Activated CD8-positive, alpha-beta T cell treated with anti-CD3 and anti-CD28 coated beads, Interleukin-2, amount 10 ng/mL, durations not matched to agents 7 days and 5 days (primary cell): Measurements from ENCODE around the gene RHOT2. TPM values are rescaled to one million over a fixed set of nuclear protein-coding genes. Genes with fewer than 3 reads are reported as not detected.

Experiments used
- ATAC-seq: fragments of 150-1000 bp; cut with Tn5 transposase; one replicate; pipeline ENCODE4 v1.10.0; 2021; ENCODE audit warnings: moderate library complexity
- CTCF ChIA-PET: fragments of 350-600 bp; sonication (Branson Sonifier 250); formaldehyde crosslinking; loops from one replicate; lab custom pipeline; 2021; ENCODE audit warnings: antibody characterized with exemption; lab: Charles Lee
- POLR2A ChIA-PET: fragments of 350-600 bp; sonication (Branson Sonifier 250); formaldehyde crosslinking; loops from one replicate; lab custom pipeline; 2021; ENCODE audit warnings: antibody characterized with exemption; lab: Charles Lee
- DNase-seq: peaks from one replicate; pipeline ENCODE4 v3.0.0-alpha.2; 2020
- H3K27ac Mint-ChIP-seq: one replicate; pipeline ENCODE4 v1.8.0; 2021; ENCODE audit warnings: mild to moderate bottlenecking, mixed read lengths
- H3K27me3 Mint-ChIP-seq: one replicate; pipeline ENCODE4 v1.8.0; 2021; ENCODE audit warnings: low read depth, mixed read lengths
- H3K36me3 Mint-ChIP-seq: one replicate; pipeline ENCODE4 v1.8.0; 2021; ENCODE audit warnings: low read depth, mixed read lengths
- H3K4me1 Mint-ChIP-seq: one replicate; pipeline ENCODE4 v1.8.0; 2021; ENCODE audit warnings: low read depth, mixed read lengths
- H3K4me3 Mint-ChIP-seq: one replicate; pipeline ENCODE4 v1.8.0; 2021; ENCODE audit warnings: mild to moderate bottlenecking, mixed read lengths
- H3K9me3 Mint-ChIP-seq: one replicate; pipeline ENCODE4 v1.8.0; 2022; ENCODE audit warnings: mixed read lengths; ENCODE audit not compliant: insufficient read depth
- total RNA-seq, 2 experiments: library from RNA; stranded (reverse); gene quantifications; one replicate each; pipeline ENCODE4 v1.2.3, GENCODE V29; 2021

Gene RHOT2
- total RNA-seq, 2 experiments from 2014 or later, result 135 to 139 TPM

GRCh38 chr16:627454-628239, 40.3 kb upstream of the RHOT2 start:
- Mint-ChIP-seq H3K4me1 (no peaks in the 10 kb centered on the region), H3K4me3 (no peak overlapping the region), H3K9me3 (no peaks in the 10 kb centered on the region), H3K36me3 (no peaks in the 10 kb centered on the region), H3K27me3 (no peaks in the 10 kb centered on the region), H3K27ac (no peak overlapping the region)
- CTCF ChIA-PET, result no interaction called here
- DNase-seq, result no peak
- no peak for ATAC-seq
- POLR2A ChIA-PET, result no interaction called here

- no peak overlapping the region for H3K27ac Mint-ChIP-seq
- ChIA-PET CTCF (no interaction called here), POLR2A (no interaction called here)
- no peaks in the 10 kb centered on the region for H3K4me1 Mint-ChIP-seq
- H3K9me3 Mint-ChIP-seq, result no peaks in the 10 kb centered on the region
- H3K4me3 Mint-ChIP-seq, result no peak overlapping the region
- H3K36me3 Mint-ChIP-seq, result no peaks in the 10 kb centered on the region
- H3K27me3 Mint-ChIP-seq, result no peaks in the 10 kb centered on the region
- no peak for ATAC-seq
- DNase-seq, result no peak
Observed at GRCh38 chr16:628321-629061, 39.4 kb upstream of the RHOT2 start.

GRCh38 chr16:629185-629832, 38.6 kb upstream of the RHOT2 start:
- no peak overlapping the region for H3K27ac Mint-ChIP-seq
- no peaks in the 10 kb centered on the region for H3K4me1 Mint-ChIP-seq
- H3K36me3 Mint-ChIP-seq, result no peaks in the 10 kb centered on the region
- POLR2A ChIA-PET, result no interaction called here
- H3K27me3 Mint-ChIP-seq, result no peaks in the 10 kb centered on the region
- H3K4me3 Mint-ChIP-seq, result no peak overlapping the region
- CTCF ChIA-PET, result no interaction called here
- DNase-seq, result no peak
- H3K9me3 Mint-ChIP-seq, result no peaks in the 10 kb centered on the region
- ATAC-seq, result no peak

GRCh38 chr16:629833-630248, 38.1 kb upstream of the RHOT2 start:
- Mint-ChIP-seq H3K4me3 (no peak overlapping the region), H3K9me3 (no peaks in the 10 kb centered on the region), H3K4me1 (peaks cover under 1% of the 10 kb centered on the region), H3K36me3 (no peaks in the 10 kb centered on the region), H3K27ac (no peak overlapping the region), H3K27me3 (no peaks in the 10 kb centered on the region)
- DNase-seq (no peak), ATAC-seq (no peak)
- POLR2A ChIA-PET, result no interaction called here
- CTCF ChIA-PET, result no interaction called here

GRCh38 chr16:630249-630814, 37.6 kb upstream of the RHOT2 start:
- H3K36me3 Mint-ChIP-seq, result no peaks in the 10 kb centered on the region
- no peak overlapping the region for H3K4me3 Mint-ChIP-seq
- H3K27ac Mint-ChIP-seq, result no peak overlapping the region
- DNase-seq (no peak), ATAC-seq (no peak)
- no peaks in the 10 kb centered on the region for H3K27me3 Mint-ChIP-seq
- peaks cover 4% of the 10 kb centered on the region for H3K4me1 Mint-ChIP-seq
- no peaks in the 10 kb centered on the region for H3K9me3 Mint-ChIP-seq
- POLR2A ChIA-PET, result no interaction called here
- CTCF ChIA-PET, result no interaction called here

GRCh38 chr16:630815-631405, 37.0 kb upstream of the RHOT2 start, which contains the start of gene WFIKKN1:
WFIKKN1 (plus strand) TSS chr16:630985; CDS start chr16:631254, 269 bp downstream.
- ATAC-seq, result no peak
- ChIA-PET CTCF (no interaction called here), POLR2A (interaction anchor here (1.1 kb wide), 1 partner anchor 42 kb away, joined by 3 read pairs; no protein-coding TSS in a partner anchor)
- no peak within 1 kb of the TSS for H3K27ac Mint-ChIP-seq
- no peak for DNase-seq
- no peaks in the 10 kb centered on the region for H3K9me3 Mint-ChIP-seq
- peaks cover 4% of the 10 kb centered on the region for H3K4me1 Mint-ChIP-seq
- no peak within 1 kb of the TSS for H3K4me3 Mint-ChIP-seq
- H3K36me3 Mint-ChIP-seq, result no peaks in the 10 kb centered on the region
- no peaks in the 10 kb centered on the region for H3K27me3 Mint-ChIP-seq

GRCh38 chr16:631808-632358, 36.0 kb upstream of the RHOT2 start:
- H3K9me3 Mint-ChIP-seq, result no peaks in the 10 kb centered on the region
- H3K4me3 Mint-ChIP-seq, result no peak overlapping the region
- H3K36me3 Mint-ChIP-seq, result peaks cover 3% of the 10 kb centered on the region
- no peak for ATAC-seq
- peaks cover 8% of the 10 kb centered on the region for H3K4me1 Mint-ChIP-seq
- H3K27ac Mint-ChIP-seq, result no peak overlapping the region
- peaks cover 2% of the 10 kb centered on the region for H3K27me3 Mint-ChIP-seq
- ChIA-PET POLR2A (interaction anchor here (1.1 kb wide), 1 partner anchor 43 kb away, joined by 3 read pairs; no protein-coding TSS in a partner anchor), CTCF (no interaction called here)
- DNase-seq, result no peak

- no peak for DNase-seq
- ChIA-PET POLR2A (interaction anchor here (0.6 kb wide), 1 partner anchor 112 kb away, joined by 3 read pairs; no protein-coding TSS in a partner anchor), CTCF (no interaction called here)
- Mint-ChIP-seq H3K27me3 (peaks cover 2% of the 10 kb centered on the region), H3K27ac (no peak overlapping the region), H3K9me3 (no peaks in the 10 kb centered on the region), H3K4me1 (peaks cover 8% of the 10 kb centered on the region), H3K4me3 (no peak overlapping the region), H3K36me3 (peaks cover 3% of the 10 kb centered on the region)
- ATAC-seq, result no peak
Observed at GRCh38 chr16:632486-633335, 35.2 kb upstream of the RHOT2 start.

- H3K36me3 Mint-ChIP-seq, result peaks cover 3% of the 10 kb centered on the region
- no peak overlapping the region for H3K4me3 Mint-ChIP-seq
- DNase-seq (no peak), ATAC-seq (no peak)
- peaks cover 2% of the 10 kb centered on the region for H3K27me3 Mint-ChIP-seq
- POLR2A ChIA-PET, result no interaction called here
- peaks cover 8% of the 10 kb centered on the region for H3K4me1 Mint-ChIP-seq
- H3K9me3 Mint-ChIP-seq, result no peaks in the 10 kb centered on the region
- CTCF ChIA-PET, result no interaction called here
- no peak overlapping the region for H3K27ac Mint-ChIP-seq
Observed at GRCh38 chr16:633336-634050, 34.4 kb upstream of the RHOT2 start.

GRCh38 chr16:634051-634670, 33.8 kb upstream of the RHOT2 start:
- peaks cover 10% of the 10 kb centered on the region for H3K4me1 Mint-ChIP-seq
- DNase-seq (no peak), ATAC-seq (no peak)
- ChIA-PET CTCF (no interaction called here), POLR2A (no interaction called here)
- no peaks in the 10 kb centered on the region for H3K9me3 Mint-ChIP-seq
- H3K36me3 Mint-ChIP-seq, result peaks cover 3% of the 10 kb centered on the region
- H3K27me3 Mint-ChIP-seq, result peaks cover 2% of the 10 kb centered on the region
- peak overlapping the region; percentile 60 for H3K4me3 Mint-ChIP-seq
- H3K27ac Mint-ChIP-seq, result no peak overlapping the region
